Measurements from ENCODE around the gene NSF.

- TF ChIP-seq REST (IDR thresholded peaks at IDR 0.05; ENCODE audit: insufficient read depth in 1 of 2, low read depth in 2 of 2, low read length in 1 of 2) (no peak), CTCF (IDR thresholded peaks at IDR 0.05) (no peak)
These were observed 150.8 kb downstream of the NSF start for GRCh38 chr17:46741122-46741730.

Data from Panc1 (cell line).